Adipocyte (in vitro differentiated cells): Measurements from ENCODE around the gene ZNF341.
"Not testable (repeated sequence)": the region's sequence is repeated elsewhere in the genome, so short reads cannot be mapped to it uniquely, and the experiment has no call there.

ENCODE experiments used
- DNase-seq: peaks from one replicate; pipeline ENCODE4 v3.0.0-alpha.2; 2015; ENCODE audit warnings: low read depth
- H3K27me3 ChIP-seq: replicated peaks from 2 replicates; pipeline ENCODE4 v1.7.0; 2013; ENCODE audit warnings: mild to moderate bottlenecking, low read length, moderate library complexity; ENCODE audit not compliant: control insufficient read depth, insufficient read depth
- H3K36me3 ChIP-seq: 2 replicates; pipeline ENCODE4 v1.7.0; 2013; ENCODE audit warnings: low read length, mild to moderate bottlenecking, moderate library complexity; ENCODE audit not compliant: control insufficient read depth, insufficient read depth, severe bottlenecking
- H3K4me1 ChIP-seq: 2 replicates; pipeline ENCODE4 v1.7.0; 2013; ENCODE audit warnings: mild to moderate bottlenecking, low read length, moderate library complexity; ENCODE audit not compliant: control insufficient read depth, insufficient read depth
- H3K4me3 ChIP-seq: 2 replicates; pipeline ENCODE4 v1.7.0; 2013; ENCODE audit warnings: mild to moderate bottlenecking, low read length, moderate library complexity
- H3K9ac ChIP-seq: 2 replicates; pipeline ENCODE4 v1.7.0; 2013; ENCODE audit warnings: mild to moderate bottlenecking, low read length, moderate library complexity
- H3K9me3 ChIP-seq: 2 replicates; pipeline ENCODE4 v1.7.0; 2013; ENCODE audit warnings: mild to moderate bottlenecking, low read length, moderate library complexity; ENCODE audit not compliant: control insufficient read depth

ZNF341 gene

DNA sequence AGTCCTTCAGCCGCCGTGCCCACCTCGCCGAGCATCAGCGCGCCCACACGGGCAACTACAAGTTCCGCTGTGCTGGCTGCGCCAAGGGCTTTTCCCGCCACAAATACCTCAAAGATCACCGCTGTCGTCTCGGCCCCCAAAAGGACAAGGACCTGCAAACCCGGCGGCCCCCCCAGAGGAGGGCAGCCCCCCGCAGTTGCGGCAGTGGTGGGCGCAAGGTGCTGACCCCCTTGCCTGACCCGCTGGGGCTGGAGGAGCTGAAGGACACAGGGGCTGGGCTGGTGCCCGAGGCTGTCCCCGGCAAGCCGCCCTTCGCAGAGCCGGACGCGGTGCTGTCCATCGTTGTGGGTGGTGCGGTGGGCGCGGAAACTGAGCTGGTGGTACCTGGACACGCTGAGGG lies 59.2 kb downstream of the ZNF341 start:
- no peaks in the 10 kb centered on the region for H3K9me3 ChIP-seq
- peaks cover 18% of the 10 kb centered on the region for H3K4me1 ChIP-seq
- H3K27me3 ChIP-seq, result no peaks in the 10 kb centered on the region
- DNase-seq, result no peak
- no peaks in the 10 kb centered on the region for H3K36me3 ChIP-seq
- no peak overlapping the region for H3K9ac ChIP-seq
- H3K4me3 ChIP-seq, result no peak overlapping the region

DNA sequence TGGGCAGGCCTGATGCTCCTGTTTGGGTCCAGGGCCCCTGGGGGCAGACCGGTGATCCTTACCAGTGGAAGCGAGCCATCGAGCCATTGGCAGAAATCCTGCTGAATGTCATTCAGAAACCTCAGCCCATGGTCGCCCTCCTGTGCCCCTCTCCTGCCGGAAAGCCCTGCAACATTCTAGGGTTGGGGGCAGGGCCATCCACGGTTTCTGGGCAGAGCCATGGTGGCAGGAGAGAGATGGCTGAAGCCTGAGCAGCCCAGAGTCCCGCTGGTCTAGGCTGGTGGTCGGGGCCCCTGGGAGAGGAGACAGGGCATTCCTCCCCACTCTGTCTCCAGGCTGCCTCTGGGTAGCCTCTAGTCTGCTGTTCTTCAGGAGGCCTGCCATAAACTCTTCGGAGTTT lies 59.7 kb downstream of the ZNF341 start:
- H3K4me3 ChIP-seq, result no peak overlapping the region
- DNase-seq, result no peak
- H3K4me1 ChIP-seq, result peaks cover 18% of the 10 kb centered on the region
- H3K36me3 ChIP-seq, result no peaks in the 10 kb centered on the region
- no peaks in the 10 kb centered on the region for H3K9me3 ChIP-seq
- H3K27me3 ChIP-seq, result no peaks in the 10 kb centered on the region
- H3K9ac ChIP-seq, result no peak overlapping the region

DNA sequence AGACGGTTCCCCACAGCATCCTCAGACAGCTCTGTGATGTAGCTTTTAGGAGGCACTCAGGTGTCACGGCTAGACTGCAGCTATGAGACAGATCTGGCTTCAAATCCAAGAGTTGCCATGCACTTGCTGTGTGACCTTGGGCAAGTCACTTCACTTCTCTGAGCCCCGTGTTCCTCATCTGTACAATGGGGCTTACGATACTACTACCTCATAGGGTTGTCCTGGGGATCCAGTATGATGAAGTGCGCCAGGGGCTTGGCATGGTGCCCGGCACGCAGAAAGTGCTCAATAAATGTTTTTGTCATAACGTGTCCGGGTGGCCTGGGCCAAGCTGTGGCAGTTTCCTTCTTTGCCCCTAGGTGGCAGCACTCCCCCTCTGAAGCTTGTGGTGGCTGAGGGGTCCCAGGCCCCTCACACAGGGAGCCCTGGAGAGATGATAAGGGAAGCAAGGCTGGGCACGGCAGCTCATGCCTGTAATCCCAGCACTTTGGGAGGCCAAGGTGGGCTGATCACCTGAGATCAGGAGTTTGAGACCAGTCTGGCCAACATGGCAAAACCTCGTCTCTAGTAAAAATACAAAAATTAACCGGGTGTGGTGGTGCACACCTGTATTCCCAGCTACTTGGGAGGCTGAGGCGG lies 60.3 kb downstream of the ZNF341 start:
- H3K36me3 ChIP-seq, result no peaks in the 10 kb centered on the region
- H3K27me3 ChIP-seq, result no peaks in the 10 kb centered on the region
- no peaks in the 10 kb centered on the region for H3K9me3 ChIP-seq
- DNase-seq, result peak; percentile 53
- H3K4me1 ChIP-seq, result peaks cover 18% of the 10 kb centered on the region
- no peak overlapping the region for H3K9ac ChIP-seq
- H3K4me3 ChIP-seq, result no peak overlapping the region

DNA sequence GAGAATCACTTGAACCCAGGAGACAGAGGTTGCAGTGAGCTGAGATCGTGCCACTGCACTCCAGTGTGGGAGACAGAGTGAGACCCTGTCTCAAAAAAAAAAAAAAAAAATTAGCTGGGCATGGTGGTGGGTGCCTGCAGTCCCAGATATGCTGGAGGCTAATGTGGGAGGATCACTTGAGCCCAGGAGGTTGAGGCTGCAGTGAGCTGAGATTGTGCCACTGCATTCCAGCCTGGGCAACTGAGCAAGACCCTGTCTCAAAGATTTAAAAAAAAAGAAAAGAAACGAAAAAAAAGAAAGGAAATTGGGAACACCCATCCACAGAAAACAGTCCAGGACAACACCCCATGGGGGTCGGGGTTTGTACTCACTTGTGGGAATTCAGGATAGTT lies 60.8 kb downstream of the ZNF341 start:
- H3K9me3 ChIP-seq, H3K36me3 ChIP-seq, H3K27me3 ChIP-seq, DNase-seq, H3K9ac ChIP-seq, H3K4me3 ChIP-seq: not testable (repeated sequence)
- peaks cover 18% of the 10 kb centered on the region for H3K4me1 ChIP-seq

DNA sequence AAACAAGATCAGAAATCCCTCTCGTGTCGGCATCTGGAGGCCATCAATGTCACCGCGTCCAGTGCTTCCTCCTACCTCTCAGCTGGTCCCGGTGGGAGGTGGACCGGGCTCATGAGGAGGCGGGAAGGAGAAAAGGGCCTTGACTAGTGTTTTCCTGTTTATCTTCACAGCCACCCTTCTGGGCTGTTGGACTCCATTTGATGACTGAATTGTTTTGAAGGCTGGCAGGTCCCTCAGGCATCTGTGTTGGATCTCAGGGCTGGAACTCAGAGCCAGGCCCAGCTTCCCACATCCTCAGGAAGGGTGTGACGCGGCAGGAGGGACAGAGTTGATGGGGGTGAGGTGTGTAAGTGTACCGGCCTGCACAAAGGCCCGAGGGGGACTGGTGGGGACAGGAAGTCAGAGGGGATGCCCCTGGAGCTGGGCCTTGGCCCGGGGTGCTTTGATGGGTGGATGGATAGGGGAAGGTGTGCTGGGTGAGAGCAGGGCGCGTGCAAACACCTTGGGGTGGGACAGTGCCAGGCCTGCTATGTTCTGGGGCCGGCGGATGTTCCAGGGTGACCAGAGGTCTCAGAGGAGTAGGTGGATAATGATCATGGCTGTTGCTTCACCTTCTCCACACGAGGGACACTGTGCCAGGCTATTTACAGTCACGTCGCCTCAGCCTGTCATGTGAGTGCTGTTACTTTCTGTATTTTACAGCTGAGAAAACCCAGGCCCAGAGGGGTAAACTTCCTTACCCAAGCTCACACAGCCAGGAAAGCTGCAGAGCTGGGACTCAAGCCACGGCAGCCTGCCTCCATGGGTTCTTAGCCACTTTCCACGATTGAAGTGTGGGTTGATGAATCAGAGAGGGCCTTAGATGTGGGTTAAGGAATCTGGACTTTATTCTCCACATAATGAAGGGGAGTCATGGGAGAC lies 61.5 kb downstream of the ZNF341 start:
- H3K9ac ChIP-seq, result peak overlapping the region; percentile 38
- H3K4me3 ChIP-seq, result no peak overlapping the region
- no peak for DNase-seq
- H3K36me3 ChIP-seq, result no peaks in the 10 kb centered on the region
- peaks cover 18% of the 10 kb centered on the region for H3K4me1 ChIP-seq
- no peaks in the 10 kb centered on the region for H3K27me3 ChIP-seq
- H3K9me3 ChIP-seq, result no peaks in the 10 kb centered on the region

DNA sequence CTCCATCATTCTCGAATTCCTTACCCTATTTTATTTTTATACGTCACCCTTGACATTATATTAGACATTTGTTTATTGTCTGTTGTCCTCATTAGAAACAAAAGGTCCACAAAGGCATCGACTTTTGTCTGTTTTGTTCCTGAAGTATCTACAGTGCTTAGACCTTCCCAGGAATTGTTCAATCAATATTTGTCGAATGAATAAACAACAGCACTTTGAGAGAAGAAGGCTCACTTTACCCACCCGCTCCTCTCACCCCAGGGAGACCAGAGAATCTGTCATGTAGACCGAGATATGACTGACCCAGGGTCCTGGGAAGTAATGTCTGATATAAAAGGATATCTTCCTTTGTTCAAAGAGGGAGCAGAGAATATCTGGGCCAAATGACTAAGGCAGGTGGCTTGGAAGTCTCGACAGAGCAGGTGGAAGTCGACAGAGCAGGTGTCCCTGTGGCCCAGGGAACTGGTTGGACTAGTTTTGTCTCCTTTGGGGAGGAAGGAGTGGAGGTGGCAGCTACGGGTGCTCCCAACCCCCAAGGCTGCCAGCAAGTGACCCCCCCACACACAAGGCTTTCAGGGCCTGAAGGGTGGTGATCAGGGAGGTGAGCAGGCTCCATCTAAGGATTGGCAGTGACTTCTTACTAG lies 64.6 kb downstream of the ZNF341 start:
- Histone ChIP-seq H3K27me3 (no peaks in the 10 kb centered on the region), H3K4me1 (peaks cover 8% of the 10 kb centered on the region), H3K36me3 (no peaks in the 10 kb centered on the region), H3K9me3 (no peaks in the 10 kb centered on the region), H3K4me3 (no peak overlapping the region), H3K9ac (no peak overlapping the region)
- no peak for DNase-seq

DNA sequence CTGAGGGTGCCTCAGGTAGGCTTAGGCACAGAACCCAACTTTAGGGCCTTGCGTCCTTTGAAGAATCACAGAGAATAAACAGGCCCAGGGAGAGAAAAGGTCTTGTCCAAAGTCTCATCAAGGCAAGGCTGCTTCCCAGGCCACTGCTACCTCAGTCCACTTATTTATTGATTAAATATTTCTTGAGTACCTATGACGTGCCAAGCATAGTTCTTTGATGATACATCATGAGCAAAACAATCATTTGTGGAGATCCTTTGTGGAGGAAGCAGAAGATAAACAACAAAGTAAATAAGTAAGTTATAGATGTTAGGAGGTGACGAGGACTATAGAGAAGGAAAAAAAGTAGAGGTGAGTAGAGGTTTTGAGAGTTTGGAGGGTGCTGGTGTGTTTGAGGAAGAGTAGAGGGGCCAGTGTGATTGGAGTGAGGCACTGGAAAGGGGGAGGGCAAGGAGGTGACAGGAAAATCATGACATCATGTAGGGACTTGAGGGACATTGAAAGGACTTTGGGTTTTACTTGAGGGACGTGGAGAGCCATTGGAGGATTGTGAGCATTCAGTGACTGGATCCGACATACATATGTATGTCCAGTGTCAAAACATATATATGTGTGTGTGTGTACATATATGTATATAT lies 65.2 kb downstream of the ZNF341 start:
- H3K4me1 ChIP-seq, result peaks cover 8% of the 10 kb centered on the region
- H3K9me3 ChIP-seq, result no peaks in the 10 kb centered on the region
- no peak for DNase-seq
- H3K36me3 ChIP-seq, result no peaks in the 10 kb centered on the region
- no peak overlapping the region for H3K9ac ChIP-seq
- no peaks in the 10 kb centered on the region for H3K27me3 ChIP-seq
- H3K4me3 ChIP-seq, result no peak overlapping the region

DNA sequence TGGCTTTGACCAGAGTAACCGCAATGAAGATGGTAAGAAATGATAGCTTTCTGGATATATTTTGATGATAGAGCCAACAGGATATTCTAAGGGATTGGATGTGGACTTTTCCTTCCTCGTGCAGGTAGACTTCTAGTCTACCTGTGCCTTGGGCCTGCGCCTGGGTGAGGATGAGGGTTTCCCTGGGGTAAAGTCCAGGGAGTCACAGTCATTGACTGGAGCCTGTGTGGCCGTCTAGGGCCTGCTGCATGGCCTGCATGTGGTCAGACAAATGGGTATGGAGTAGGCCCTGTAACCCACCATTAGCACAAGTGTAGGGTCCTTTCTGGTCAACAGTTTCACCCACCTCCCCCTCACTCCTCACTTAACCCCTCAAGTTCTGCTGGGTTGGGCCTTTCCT lies 66.6 kb downstream of the ZNF341 start:
- no peak for DNase-seq
- Histone ChIP-seq H3K9ac (no peak overlapping the region), H3K36me3 (no peaks in the 10 kb centered on the region), H3K9me3 (no peaks in the 10 kb centered on the region), H3K4me1 (peaks cover 3% of the 10 kb centered on the region), H3K4me3 (no peak overlapping the region), H3K27me3 (no peaks in the 10 kb centered on the region)

DNA sequence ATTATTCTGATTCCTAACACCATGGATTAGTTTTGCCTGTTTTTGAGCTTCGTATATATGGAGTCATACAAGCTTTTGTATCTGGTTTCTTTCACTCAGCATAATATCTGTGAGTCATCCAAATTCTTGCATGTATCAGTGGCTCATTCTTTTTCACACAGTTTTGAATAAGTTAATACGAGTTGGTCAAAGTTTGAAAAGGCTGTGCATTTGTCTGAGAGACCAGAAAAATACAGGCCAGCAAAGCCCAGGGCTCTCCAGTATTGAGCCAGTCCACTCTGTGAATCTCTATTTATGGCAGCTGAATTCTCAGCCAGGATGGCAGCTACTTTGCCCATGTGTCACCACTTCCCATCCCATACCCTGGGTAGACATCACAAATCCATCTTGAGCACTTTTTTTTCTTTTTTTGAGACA lies 72.1 kb downstream of the ZNF341 start:
- Histone ChIP-seq H3K36me3 (no peaks in the 10 kb centered on the region), H3K27me3 (no peaks in the 10 kb centered on the region), H3K9ac (peak overlapping the region; percentile 61), H3K4me1 (peaks cover 11% of the 10 kb centered on the region), H3K9me3 (no peaks in the 10 kb centered on the region), H3K4me3 (peak overlapping the region; percentile 54)
- peak; percentile 75 for DNase-seq

DNA sequence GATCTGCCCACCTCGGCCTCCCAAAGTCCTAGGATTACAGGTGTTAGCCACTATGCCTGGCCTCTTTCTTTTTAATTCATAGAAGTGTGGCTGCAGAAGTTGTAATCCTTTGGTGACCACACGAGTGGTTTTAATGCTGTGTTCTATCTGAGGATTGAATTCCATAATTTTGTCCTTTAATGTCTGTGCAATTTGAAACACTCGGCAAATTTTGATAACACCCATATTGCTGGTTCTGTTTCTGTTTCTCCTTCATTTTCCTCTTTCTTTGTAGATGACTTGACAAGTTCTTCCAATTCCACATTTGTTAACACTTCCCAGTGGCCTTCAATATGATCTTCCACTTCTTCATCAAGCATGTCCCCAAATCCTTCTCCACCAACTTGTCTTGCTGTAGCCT lies 76.6 kb downstream of the ZNF341 start:
- Histone ChIP-seq H3K27me3 (no peaks in the 10 kb centered on the region), H3K4me1 (peaks cover 21% of the 10 kb centered on the region), H3K9me3 (no peaks in the 10 kb centered on the region), H3K9ac (no peak overlapping the region), H3K36me3 (no peaks in the 10 kb centered on the region), H3K4me3 (no peak overlapping the region)
- DNase-seq, result no peak

DNA sequence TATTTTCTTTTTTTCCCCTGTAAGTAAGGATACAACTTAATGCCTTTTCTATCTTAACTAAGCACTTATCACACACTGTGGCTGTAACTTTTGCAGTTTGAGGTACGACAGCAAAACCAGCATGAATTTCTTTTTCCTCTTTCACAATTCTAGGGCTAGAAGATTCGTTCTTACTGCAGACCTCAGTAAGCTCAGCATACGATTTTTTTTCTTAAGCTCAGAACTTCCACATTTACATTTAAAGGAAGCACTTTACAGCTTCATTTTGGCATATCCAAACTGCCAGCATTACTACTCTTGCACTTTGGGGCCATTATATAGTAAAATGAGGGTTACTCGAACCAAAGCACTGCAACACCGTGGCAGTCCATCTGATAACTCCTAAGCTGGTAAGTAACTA lies 78.5 kb downstream of the ZNF341 start:
- peaks cover 27% of the 10 kb centered on the region for H3K4me1 ChIP-seq
- no peaks in the 10 kb centered on the region for H3K27me3 ChIP-seq
- H3K9me3 ChIP-seq, result no peaks in the 10 kb centered on the region
- no peak overlapping the region for H3K9ac ChIP-seq
- H3K36me3 ChIP-seq, result peaks cover 3% of the 10 kb centered on the region
- H3K4me3 ChIP-seq, result no peak overlapping the region
- no peak for DNase-seq
